CD4-positive, alpha-beta T cell (primary cell): Measurements from ENCODE around the gene CLCNKA. TPM values are rescaled to one million over a fixed set of nuclear protein-coding genes. Genes with fewer than 3 reads are reported as not detected.
A peak's percentile ranks its signal among the peaks of the same experiment; 100 is the strongest.

ENCODE experiments used
- ATAC-seq: fragments of 200-7000 bp; cut with Tn5 transposase; one replicate; pipeline ENCODE4 v1.10.0; 2022; ENCODE audit warnings: mild to moderate bottlenecking; ENCODE audit not compliant: poor library complexity
- CTCF ChIA-PET: fragments of 350-600 bp; sonication (Branson Sonifier 250); formaldehyde crosslinking; loops from one replicate; lab custom pipeline; 2021; ENCODE audit warnings: antibody characterized with exemption, inconsistent platforms; lab: Charles Lee
- POLR2A ChIA-PET: fragments of 350-600 bp; sonication (Branson Sonifier 250); formaldehyde crosslinking; loops from one replicate; lab custom pipeline; 2021; ENCODE audit warnings: antibody characterized with exemption, inconsistent platforms; lab: Charles Lee
- DNase-seq, 14 experiments: peaks; one replicate each; pipeline ENCODE4 v3.0.0-alpha.2; 2013 to 2020; ENCODE audit warnings: mixed read lengths in 2 of 14
- H3K27ac ChIP-seq, 2 donors: one replicate each; pipeline versions ENCODE4 v1.5.1 to v1.7.0; 2013; ENCODE audit warnings: low read length in 2 of 2, low read depth in 1 of 2, mild to moderate bottlenecking in 1 of 2
- H3K27me3 ChIP-seq, 2 experiments: 1 replicate in 1 of 2; 2 replicates in 1 of 2; pipeline versions ENCODE4 v1.6.1 to v1.7.0; 2013; ENCODE audit warnings: low read length in 2 of 2, control low read depth in 1 of 2, mild to moderate bottlenecking in 1 of 2, moderate library complexity in 1 of 2; ENCODE audit not compliant: insufficient read depth in 2 of 2, control insufficient read depth in 1 of 2
- H3K36me3 ChIP-seq: one replicate; pipeline ENCODE4 v1.6.1; 2013; ENCODE audit warnings: low read length, control low read depth; ENCODE audit not compliant: insufficient read depth
- H3K4me1 ChIP-seq: one replicate; pipeline ENCODE4 v1.6.1; 2013; ENCODE audit warnings: low read length, control low read depth; ENCODE audit not compliant: insufficient read depth
- H3K4me3 ChIP-seq: one replicate; pipeline ENCODE4 v1.5.1; 2013; ENCODE audit warnings: mild to moderate bottlenecking, low read length, moderate library complexity
- H3K9me3 ChIP-seq, 2 experiments: 1 replicate in 1 of 2; 2 replicates in 1 of 2; pipeline versions ENCODE4 v1.6.1 to v1.7.0; 2013; ENCODE audit warnings: low read length in 2 of 2, mild to moderate bottlenecking in 2 of 2, control low read depth in 1 of 2, moderate library complexity in 1 of 2; ENCODE audit not compliant: control insufficient read depth in 1 of 2, insufficient read depth in 1 of 2
- H3K27ac Mint-ChIP-seq: one replicate; pipeline ENCODE4 v1.8.0; 2020; ENCODE audit warnings: mixed read lengths
- H3K27me3 Mint-ChIP-seq: one replicate; pipeline ENCODE4 v1.8.0; 2021; ENCODE audit warnings: mixed read lengths
- H3K36me3 Mint-ChIP-seq: one replicate; pipeline ENCODE4 v1.8.0; 2021; ENCODE audit warnings: low read depth, mixed read lengths
- H3K4me1 Mint-ChIP-seq: one replicate; pipeline ENCODE4 v1.8.0; 2021; ENCODE audit warnings: low read depth, mixed read lengths
- H3K4me3 Mint-ChIP-seq: one replicate; pipeline ENCODE4 v1.8.0; 2020; ENCODE audit warnings: mild to moderate bottlenecking, mixed read lengths
- H3K9me3 Mint-ChIP-seq: one replicate; pipeline ENCODE4 v1.8.0; 2020; ENCODE audit warnings: mixed read lengths
- intact Hi-C, 2 experiments: fragments of 100-400 bp; cut with DNase I in 1 of 2; cut with micrococcal nuclease in 1 of 2; formaldehyde crosslinking; loops; one replicate each; pipeline versions ENCODE4 v1.15.1 to v1.9.0; 2023 to 2025; cut with DNase I, micrococcal nuclease
- total RNA-seq, 174 experiments: library from RNA in 2 of 174; stranded (reverse) in 2 of 174; gene quantifications; one replicate each; pipeline ENCODE4 v1.2.3 and lab custom pipeline; 2021 to 2026
- TF ChIP-seq, protein P1 (sequence below): fragments of 200-600 bp; IDR thresholded peaks from one replicate; pipeline ENCODE4 v1.8.0; 2022; ENCODE audit warnings: antibody characterized with exemption, mild to moderate bottlenecking

The CLCNKA gene
- total RNA-seq, 2 experiments from 2014 or later = not detected

DNA sequence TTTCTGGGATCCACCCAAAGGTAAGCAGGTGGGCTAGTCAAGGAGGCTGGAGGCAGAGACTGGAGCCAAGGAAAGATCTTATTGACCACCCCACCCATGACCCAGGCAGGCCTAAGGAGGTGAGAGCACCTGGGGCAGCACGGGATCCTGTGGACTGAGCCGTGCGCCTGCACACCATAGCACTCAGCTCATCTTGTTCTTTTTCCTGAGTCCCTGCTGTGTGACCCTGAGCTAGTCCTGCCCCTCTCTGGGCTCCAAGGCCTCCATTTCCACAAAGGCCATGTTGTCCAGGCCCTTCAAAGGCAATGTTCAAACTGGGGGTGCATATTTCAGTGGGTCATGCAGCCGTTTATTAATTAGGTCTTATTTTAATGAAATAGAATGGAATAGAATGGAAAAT lies 44.4 kb downstream of the CLCNKA start:
- no peak overlapping the region for H3K4me3 Mint-ChIP-seq
- peaks cover 7% of the 10 kb centered on the region for H3K27me3 Mint-ChIP-seq
- peaks cover 28% of the 10 kb centered on the region for H3K4me1 ChIP-seq
- H3K27me3 ChIP-seq = no peaks in the 10 kb centered on the region
- POLR2A ChIA-PET = no interaction called here
- H3K36me3 Mint-ChIP-seq = no peaks in the 10 kb centered on the region
- H3K4me1 Mint-ChIP-seq = peaks cover 19% of the 10 kb centered on the region
- intact Hi-C loops = no loop called here
- DNase-seq = no peak
- no peaks in the 10 kb centered on the region for H3K36me3 ChIP-seq
- no peak for ATAC-seq
- TF ChIP-seq, protein P1, sequence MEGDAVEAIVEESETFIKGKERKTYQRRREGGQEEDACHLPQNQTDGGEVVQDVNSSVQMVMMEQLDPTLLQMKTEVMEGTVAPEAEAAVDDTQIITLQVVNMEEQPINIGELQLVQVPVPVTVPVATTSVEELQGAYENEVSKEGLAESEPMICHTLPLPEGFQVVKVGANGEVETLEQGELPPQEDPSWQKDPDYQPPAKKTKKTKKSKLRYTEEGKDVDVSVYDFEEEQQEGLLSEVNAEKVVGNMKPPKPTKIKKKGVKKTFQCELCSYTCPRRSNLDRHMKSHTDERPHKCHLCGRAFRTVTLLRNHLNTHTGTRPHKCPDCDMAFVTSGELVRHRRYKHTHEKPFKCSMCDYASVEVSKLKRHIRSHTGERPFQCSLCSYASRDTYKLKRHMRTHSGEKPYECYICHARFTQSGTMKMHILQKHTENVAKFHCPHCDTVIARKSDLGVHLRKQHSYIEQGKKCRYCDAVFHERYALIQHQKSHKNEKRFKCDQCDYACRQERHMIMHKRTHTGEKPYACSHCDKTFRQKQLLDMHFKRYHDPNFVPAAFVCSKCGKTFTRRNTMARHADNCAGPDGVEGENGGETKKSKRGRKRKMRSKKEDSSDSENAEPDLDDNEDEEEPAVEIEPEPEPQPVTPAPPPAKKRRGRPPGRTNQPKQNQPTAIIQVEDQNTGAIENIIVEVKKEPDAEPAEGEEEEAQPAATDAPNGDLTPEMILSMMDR = no peak
- CTCF ChIA-PET = no interaction called here
- H3K27ac Mint-ChIP-seq = no peak overlapping the region
- H3K4me3 ChIP-seq = no peak overlapping the region
- H3K9me3 ChIP-seq = no peaks in the 10 kb centered on the region
- H3K9me3 Mint-ChIP-seq = no peaks in the 10 kb centered on the region
- H3K27ac ChIP-seq = no peak overlapping the region

DNA sequence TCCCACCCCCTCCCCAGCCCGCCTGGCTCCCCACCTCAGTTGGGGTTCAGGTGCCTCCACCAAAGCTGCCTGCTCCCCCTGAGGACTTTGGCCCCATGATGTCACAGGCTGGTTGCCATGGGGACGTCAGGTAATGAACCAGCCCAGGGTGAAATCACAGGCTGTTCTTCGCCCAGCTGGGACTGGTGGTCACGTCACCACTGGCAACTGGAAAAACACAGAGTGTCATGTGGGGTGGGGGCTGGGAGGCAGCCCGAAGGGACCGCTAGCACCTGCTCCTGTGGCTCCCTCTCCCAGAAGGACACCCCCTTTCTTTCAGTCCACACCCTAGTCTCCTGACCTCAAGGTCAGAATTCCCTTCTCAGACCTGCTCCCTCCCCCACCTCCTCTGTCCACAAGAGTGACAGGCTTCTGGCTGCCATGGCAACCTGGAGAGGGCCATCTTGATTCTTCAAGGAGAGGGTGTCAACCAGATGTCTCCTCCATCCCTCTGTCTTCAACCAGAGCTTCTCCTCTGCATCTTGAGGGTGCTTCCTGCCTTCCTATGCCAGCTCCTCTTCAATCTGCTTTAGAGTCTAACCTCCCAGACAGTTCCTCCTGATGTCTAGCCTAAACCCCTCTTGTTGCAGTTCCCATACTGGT lies 45.4 kb downstream of the CLCNKA start:
- DNase-seq (no peak), ATAC-seq (peak; percentile 26)
- H3K27ac Mint-ChIP-seq = no peak overlapping the region
- intact Hi-C loops = no loop called here
- TF ChIP-seq, protein P1 = no peak
- H3K36me3 Mint-ChIP-seq = no peaks in the 10 kb centered on the region
- peaks cover 21% of the 10 kb centered on the region for H3K4me1 Mint-ChIP-seq
- ChIA-PET POLR2A (no interaction called here), CTCF (interaction anchor here (1.1 kb wide), 1 partner anchor 11 kb away, joined by 3 read pairs; no protein-coding TSS in a partner anchor)
- peaks cover 28% of the 10 kb centered on the region for H3K4me1 ChIP-seq
- H3K4me3 Mint-ChIP-seq = no peak overlapping the region
- H3K27me3 Mint-ChIP-seq = peaks cover 10% of the 10 kb centered on the region
- H3K27me3 ChIP-seq = no peaks in the 10 kb centered on the region
- H3K36me3 ChIP-seq = no peaks in the 10 kb centered on the region
- H3K4me3 ChIP-seq = no peak overlapping the region
- no peaks in the 10 kb centered on the region for H3K9me3 Mint-ChIP-seq
- H3K9me3 ChIP-seq = no peaks in the 10 kb centered on the region
- H3K27ac ChIP-seq = no peak overlapping the region

DNA sequence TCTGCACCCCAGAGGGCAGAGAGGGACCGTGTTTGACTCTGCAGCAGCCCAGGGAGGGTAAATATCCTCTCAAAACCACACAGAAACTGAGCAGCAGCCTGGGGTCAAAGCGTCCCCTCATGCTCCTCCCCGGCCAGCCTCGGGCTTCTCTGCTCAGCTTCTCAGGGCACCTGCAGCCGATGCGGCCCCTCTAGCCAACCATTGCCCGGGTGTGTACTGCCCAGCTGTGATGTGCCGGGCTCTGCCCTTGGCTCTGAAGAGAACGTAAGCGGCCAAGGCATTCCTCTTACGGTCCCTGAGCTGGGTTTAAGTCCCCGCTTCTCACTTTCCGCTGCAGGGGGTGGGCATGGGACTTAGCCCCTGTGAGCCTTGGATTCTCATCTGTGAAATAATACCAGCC lies 46.1 kb downstream of the CLCNKA start:
- ATAC-seq = no peak
- Histone ChIP-seq H3K4me3 (no peak overlapping the region), H3K27ac (no peak overlapping the region), H3K4me1 (peaks cover 32% of the 10 kb centered on the region), H3K9me3 (no peaks in the 10 kb centered on the region), H3K27me3 (peaks cover 4% of the 10 kb centered on the region in 2 experiments), H3K36me3 (no peaks in the 10 kb centered on the region)
- no peaks in the 10 kb centered on the region for H3K36me3 Mint-ChIP-seq
- no peak overlapping the region for H3K27ac Mint-ChIP-seq
- H3K9me3 Mint-ChIP-seq = no peaks in the 10 kb centered on the region
- ChIA-PET CTCF (interaction anchor here (1.1 kb wide), 1 partner anchor 11 kb away, joined by 3 read pairs; no protein-coding TSS in a partner anchor), POLR2A (interaction anchor here (0.6 kb wide), 1 partner anchor 240 kb away, joined by 3 read pairs; no protein-coding TSS in a partner anchor)
- intact Hi-C loops = no loop called here
- peaks cover 10% of the 10 kb centered on the region for H3K27me3 Mint-ChIP-seq
- peaks cover 21% of the 10 kb centered on the region for H3K4me1 Mint-ChIP-seq
- H3K4me3 Mint-ChIP-seq = no peak overlapping the region
- TF ChIP-seq, protein P1 = no peak
- DNase-seq = no peak
